ENCODE measurements around the gene EYA3.
A peak's percentile ranks its signal among the peaks of the same experiment; 100 is the strongest.

EYA3 gene, protein sequence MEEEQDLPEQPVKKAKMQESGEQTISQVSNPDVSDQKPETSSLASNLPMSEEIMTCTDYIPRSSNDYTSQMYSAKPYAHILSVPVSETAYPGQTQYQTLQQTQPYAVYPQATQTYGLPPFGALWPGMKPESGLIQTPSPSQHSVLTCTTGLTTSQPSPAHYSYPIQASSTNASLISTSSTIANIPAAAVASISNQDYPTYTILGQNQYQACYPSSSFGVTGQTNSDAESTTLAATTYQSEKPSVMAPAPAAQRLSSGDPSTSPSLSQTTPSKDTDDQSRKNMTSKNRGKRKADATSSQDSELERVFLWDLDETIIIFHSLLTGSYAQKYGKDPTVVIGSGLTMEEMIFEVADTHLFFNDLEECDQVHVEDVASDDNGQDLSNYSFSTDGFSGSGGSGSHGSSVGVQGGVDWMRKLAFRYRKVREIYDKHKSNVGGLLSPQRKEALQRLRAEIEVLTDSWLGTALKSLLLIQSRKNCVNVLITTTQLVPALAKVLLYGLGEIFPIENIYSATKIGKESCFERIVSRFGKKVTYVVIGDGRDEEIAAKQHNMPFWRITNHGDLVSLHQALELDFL

DNA sequence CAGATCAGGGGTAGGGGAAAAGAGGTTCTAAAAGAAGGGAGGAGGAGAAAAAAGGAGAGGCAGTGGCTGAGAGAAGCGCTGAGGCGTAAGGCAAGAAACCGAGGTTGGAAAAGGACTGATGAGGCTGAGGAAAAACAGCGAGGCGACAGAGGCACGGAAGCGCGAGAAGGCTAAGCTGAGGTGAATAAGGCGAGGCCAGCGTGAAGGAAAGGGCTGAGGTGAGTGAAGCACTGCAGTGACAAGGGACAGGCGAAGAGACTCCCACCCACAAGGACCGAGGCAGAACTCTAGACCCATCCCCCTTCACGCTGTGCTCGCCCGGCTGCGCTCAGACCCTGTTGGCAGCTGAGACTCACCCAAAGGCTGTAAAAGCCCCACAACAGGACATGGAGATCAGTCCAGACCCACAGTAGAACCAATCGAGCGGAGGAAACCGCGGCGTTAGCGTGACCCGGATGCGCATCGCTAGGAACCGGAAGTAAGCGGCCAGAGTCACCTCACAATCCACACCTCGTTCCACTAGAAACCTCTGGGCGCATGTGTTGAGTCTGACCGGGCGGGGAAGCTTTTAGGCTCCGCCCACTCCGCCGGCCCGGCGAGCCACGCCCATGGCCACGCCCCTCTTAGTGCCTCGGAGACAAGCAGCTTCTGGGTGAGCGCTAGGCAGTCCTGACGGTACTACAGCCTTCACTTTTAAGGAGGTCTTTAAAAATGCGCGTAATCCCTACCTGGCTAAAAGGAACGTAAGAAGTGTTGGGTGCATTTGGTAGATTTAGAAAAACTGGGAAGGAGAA, at the start of gene EYA3:
Gene EYA3, minus strand, starts transcription at position 443 of the 794 bp plus-strand sequence. CDS start 30,584 bp downstream, outside the sequence.
- peak; percentile 97 for DNase-seq

DNA sequence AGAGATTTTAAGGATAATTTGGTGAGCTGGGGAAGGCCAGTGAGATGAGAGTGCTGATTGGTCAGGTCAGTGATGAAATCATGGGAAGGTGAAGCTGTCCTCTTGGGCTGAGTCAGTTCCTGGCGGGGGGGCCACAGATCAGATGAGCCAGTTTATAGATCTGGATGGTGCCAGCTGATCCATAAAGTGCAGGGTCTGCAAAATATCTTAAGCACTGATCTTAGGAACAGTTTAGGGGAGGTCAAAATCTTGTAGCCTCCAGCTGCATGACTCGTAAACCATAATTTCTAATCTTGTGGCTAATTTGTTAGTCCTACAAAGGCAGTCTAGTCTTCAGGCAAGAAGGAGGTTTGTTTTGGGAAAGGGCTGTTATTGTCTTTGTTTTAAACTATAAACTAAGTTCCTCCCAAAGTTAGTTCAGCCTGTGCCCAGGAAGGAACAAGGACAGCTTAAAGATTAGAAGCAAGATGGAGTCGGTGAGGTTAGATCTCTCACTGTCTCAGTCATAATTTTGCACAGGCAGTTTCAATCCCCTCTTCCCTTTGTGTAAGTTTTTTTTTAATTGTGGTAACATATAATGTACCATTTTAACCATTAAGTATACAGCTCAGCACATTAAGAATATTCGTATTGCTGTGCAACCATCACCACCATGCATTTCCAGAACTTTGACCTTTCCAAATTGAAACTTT, 48.7 kb upstream of the EYA3 start:
- no peak for DNase-seq

DNA sequence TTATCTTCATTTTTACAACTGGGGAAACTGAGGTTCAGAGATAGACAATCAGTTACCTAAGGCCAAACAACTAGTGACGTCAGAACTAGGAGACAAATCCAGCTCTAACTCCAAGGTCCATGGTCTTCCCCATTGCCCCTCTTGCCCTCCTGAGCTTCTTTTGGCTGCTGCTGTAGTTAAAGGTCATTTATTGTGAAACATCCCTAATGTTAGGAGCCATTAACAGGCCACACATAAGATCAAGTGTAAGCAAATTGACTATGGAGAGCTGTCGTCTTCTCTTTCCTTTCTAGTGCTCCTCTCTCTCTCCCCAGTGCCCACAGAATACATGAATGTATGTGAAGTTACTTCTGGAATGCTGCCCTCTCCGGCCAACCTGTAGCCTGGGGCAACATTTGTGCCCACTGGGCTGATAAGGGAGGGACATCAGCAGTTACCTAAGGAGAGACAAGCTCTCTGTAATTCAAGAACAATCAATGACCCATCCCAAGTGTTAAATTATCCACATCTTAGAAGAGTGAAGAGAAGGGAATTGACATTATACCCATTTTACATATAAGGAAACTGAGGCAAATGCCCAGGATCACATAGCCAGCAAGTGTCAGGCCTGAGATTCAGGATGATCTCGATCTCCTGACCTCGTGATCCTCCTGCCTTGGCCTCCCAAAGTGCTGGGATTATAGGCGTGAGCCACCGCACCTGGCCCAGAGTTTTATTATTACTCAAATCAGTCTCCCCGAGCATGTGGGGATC, 47.9 kb upstream of the EYA3 start:
- DNase-seq: no peak

DNA sequence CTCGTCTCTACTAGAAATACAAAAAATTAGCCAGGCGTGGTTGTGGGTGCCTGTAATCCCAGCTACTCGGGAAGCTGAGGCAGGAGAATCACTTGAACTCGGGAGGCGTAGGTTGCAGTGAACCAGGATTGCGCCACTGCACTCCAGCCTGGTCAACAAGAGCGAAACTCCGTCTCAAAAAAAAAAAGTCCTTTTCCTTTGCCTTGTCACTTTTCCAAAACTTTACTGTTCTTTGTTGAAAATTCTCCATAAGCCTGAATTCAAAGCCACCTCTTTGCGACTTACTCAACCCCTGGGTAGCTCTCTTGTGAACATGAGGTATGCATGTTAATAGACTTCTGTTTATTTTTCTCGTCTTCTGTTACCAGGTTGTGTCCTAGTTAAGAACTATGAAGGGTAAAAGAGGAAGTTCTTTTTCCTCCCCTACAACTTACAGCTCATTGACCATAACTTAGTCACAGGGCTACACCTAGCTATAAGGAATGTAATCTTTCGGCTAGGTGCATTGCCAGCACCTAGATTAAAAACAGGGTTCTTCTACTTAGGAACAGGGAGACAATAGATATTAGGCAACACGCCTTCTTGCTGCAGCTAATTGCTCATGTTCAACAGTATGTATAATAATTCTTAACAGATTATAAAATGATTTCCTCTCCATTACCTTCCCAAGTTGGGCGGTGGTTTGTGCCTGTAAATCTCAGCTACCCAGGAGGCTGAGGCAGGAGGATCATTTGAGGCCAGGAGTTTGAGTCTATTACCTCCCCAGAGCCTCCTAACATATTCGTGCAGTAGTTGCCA, 47.2 kb upstream of the EYA3 start:
- DNase-seq: no peak

DNA sequence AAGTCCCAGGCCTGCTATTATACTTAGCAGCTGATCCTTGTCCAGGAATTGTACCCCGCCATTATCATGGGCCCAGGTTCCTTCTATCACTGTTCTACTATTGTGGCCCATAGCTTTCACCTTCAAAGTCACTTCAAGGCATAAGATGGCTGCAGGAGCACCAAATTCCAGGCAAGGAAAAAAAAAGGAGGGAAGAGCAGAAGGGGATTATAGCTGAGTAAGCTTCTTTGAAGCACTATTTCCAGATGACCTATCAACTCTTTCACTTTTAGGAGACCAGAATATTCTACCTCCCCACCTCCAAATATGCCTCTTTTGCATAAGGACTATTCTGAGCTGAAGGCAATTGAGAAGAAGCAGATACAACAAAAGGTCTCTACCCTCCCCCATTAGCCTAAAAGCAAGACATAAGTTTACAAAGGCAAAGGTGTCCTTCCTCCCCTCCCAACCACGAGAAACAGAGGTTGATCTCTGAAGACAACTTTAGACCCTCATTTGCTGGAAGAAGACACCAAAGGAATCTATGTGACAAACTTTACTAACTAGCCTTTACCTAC, 46.3 kb upstream of the EYA3 start:
- no peak for DNase-seq

DNA sequence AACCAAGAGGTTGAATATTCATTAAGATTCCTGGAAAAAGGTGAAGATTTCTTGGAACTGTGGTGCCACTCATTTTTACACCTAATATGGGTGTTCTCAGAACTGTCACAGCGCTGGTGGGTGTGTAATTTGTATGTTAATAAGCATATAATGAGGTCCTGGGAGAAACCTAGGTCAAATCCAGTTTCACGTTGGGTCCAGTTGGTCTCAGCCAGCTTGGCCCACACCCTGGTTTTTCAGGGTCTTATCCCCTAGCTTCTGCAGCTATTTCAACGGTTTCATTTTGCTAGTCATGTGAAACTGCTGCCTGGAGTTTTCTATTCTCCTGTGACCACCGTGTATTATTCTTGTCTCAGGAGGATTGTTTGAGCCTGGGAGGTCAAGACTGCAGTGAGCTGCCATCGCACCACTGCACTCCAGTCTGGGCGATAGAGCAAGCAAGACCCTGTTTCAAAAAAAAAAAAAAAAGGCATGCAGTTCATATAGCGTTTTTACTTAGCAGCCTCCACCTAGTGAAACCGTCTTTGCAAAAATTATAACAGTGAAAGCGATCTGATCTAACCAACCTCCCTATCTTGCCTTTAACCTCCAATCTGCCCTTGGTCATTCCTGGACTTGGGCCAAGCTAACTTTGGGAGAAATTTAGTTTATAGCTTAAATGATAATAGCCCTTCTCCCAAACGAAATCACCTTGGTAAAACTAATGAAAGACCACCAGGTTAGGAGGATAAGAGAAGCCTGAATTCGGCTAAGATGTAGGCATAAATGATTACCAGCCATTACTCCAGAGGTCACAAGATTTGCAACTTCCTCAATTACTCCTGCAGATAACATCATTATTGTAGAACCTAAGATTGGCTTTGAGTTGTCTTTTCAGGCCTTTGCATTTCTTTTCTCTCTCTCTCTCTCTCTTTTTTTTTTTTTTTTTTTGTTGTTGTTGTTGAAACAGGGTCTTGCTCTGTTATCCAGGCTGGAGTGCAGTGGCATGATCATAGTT, 44.1 kb upstream of the EYA3 start:
- no peak for DNase-seq

DNA sequence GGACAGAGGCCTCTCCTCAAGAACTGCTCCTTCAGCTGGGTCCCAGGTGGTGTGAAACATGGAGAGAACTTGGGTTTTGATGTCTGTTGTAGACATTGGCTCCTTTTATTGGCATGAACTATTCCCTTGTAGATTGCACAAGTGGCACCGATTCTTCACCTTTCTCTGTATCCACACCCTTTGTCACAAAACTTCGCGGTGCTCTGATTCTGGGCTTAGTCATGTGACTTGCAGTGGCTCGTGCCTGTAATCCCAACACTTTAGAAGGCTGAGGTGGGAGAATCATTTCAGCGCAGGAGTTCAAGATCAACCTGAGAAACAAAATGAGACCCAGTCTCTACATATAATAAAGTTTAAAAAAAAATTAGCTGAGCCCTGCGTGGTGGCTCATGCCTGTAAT, 42.5 kb upstream of the EYA3 start:
- DNase-seq: no peak

DNA sequence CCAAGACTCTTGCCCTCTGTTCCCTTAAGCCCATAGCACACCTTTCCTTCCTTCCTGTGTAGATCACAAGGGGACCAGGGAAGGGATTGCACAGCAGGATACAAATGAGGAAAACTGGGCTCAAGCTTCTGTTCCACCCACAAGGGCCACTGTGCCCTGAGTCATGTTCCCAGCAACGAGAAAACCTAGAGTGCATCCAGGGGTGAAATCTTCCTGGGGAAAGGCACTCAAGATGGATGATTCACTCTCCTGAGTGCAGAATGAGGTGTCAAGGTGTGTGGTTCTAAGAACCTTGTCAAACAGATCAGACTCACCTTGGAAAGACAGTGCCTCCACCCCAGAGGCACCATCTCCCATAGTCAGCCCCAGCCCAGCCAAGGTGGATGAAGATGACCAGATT, 40.7 kb upstream of the EYA3 start:
- no peak for DNase-seq

DNA sequence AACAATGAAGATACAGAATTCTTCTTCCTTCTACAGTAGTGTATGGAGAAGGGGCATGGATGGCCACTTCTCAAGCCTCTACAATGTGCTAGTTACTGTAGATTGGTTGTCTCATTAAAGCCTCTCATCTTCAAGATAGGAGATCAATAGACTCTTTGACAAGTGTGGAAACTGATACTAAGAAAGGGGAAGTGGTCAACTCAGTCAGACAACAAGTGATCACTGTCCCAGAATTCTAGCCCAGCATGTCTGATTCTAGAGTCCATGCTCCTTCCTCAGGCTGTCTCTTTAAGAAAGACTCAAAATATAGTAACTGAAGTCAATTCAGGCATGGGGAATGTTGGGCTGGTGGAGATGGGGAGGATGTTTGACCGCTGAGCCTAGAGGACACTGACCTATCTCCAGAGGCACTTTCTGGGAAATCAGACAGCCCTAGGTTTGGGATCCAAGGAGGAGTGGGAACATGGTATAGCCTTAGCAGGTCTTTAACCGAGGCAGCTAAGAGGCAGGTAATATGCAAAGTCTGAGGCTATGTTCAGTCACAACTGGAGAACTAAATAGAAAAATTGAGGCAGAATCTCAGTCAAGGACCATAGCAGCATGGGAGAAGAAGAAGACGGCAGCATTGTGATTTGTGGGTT, 39.3 kb upstream of the EYA3 start:
- no peak for DNase-seq

DNA sequence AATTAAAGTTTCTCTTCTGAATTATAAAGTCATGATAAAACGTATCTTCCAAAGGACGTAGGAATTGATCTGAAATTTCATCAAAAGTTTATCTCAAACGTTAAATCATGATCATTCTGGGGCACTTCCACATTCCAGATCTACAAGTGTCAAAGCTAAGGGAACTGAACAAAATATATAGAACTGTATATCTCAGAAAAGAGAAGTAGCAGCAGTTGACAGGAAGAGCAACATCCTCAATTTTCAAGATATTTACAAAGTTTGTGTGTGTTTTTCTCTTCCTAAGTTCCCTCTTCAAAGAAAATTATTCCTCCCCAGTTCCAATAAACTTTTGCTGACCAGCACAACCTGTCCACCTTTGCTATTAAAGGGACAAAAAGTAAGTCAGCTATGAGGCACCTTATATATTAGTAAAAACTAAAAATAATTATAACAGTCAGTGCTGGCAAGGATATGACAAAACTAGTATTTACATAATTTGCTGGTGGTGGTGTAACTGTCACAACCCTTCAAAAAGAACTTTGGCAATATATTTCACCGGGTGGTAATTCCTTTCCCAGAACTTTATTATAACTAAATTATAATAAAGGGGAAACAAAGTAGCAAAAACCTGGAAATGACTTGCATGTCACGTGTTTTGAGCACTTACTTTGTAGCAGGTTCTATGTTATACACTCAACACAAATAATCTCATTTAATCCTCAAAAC, 38.5 kb upstream of the EYA3 start:
- DNase-seq: no peak

DNA sequence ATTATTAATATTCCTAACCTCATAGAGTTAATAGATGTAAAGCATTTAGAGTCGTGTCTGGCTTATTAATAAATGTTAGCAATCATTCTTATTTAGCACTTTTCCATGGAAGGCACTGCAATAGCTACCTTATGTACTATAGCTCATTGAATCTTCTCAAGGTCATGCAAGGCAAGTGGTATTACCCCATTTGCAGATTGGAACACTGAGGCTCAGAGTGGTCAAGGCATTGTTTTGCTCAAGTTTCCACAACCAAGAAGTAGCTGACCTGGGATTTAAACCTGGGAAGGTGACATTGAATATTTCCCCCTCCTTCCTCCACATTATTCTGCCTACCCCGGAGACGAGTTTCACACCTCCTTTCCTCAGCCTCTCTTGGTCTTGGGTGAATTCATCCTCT, 37.8 kb upstream of the EYA3 start:
- DNase-seq: no peak

DNA sequence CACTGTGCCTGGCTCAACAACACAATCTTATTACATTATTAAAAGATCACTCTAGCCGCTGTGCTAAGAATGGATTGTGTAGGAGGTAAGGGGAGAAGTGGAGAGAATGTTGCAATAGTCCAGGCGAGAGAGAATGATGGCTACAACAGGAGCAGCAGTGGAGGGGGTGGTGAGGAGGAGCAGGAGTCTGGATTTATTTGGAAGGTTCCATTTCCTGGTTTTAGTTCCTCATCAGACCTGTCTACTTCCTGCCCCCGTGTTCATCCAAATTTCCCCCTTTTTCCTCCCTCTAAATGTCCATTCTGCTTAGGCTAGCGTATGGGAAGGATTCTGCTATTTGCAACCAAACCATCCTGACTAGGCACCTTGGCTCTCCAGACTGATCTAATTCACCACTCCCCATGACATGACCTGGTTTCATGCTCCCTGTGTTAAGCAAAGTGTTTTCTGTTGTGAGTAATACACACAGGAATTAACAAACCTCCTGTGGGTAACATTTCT, 35.1 kb upstream of the EYA3 start:
- no peak for DNase-seq

DNA sequence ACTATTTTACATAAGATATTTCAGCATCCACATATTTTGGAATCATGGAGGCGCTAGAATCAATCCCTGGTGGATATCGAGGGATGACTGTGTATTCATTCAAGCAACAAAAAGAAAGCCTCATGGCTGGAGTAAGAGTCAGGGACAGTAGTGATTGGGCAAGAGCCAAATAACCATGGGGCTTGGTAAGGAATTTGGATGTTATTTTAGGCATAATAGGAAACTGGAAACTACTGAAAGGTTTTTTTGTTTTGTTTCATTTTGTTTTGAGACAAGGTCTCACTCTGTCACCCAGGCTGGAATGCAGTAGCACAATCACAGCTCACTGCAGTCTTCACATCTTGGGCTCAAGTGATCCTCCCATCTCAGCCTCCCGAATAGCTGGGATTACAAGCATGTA, 33.8 kb upstream of the EYA3 start:
- no peak for DNase-seq

DNA sequence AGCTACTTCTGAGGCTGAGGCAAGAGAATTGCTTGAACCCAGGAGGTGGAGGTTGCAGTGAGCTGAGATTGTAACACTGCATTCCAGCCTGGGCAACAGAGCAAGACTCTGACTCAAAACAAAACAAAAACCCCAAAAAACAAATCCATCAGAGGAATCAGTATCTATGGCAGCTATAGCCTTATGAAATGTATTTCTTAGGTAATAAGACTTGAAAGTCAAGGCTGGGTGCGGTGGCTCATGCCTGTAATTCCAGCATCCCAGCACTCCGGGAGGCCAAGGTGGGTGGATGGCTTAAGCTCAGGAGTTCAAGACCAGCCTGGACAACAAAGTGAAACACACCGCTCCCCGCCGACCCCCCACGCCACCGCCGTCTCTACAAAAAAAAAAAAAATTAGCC, 31.1 kb upstream of the EYA3 start:
- no peak for DNase-seq

DNA sequence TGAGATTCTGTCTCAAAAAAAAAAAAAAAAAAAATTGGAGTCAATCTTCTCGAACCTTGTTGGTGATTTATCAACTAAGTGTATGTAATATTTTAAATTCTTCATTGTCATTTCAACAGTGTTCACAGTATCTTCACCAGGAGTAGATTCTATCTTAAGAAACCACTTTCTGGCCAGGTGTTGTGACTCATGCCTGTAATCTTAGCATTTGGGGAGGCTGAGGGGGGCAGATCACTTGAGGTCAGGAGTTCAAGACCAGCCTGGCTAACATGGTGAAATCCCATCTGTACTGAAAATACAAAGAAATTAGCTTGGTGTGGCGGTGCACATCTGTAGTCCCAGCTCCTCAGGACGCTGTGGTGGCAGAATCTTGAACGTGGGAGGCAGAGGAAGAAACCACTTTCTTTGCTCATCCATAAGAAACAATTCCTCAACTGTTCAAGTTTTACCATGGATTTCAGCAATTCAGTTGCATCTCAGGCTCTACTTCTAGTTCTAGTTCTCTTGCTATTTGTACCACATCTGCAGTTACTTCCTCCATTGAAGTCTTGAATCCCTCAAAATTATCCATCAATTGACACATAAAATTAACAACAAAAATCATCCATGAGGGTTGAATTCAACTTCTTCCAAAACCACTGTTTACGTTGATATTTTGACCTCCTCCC, 30.4 kb upstream of the EYA3 start:
- DNase-seq: no peak

DNA sequence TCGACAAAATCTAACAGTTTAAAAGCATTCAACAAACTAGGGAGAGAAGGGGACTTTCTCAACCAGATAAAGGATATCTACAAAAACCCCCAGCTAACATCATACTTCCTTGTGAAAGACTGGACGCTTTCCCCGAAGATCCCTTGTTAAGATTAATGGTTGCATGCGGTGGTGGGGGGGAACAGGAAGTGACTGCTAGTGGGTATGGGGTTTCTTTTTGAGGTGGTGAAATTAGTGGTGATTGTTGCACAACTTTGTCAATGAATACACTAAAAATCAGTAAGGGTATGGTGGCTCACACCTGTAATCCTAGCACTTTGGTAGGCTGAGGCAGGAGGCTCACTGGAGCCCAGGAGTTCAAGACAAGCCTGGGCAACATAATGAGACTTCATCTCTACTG, 26.9 kb upstream of the EYA3 start:
- no peak for DNase-seq

DNA sequence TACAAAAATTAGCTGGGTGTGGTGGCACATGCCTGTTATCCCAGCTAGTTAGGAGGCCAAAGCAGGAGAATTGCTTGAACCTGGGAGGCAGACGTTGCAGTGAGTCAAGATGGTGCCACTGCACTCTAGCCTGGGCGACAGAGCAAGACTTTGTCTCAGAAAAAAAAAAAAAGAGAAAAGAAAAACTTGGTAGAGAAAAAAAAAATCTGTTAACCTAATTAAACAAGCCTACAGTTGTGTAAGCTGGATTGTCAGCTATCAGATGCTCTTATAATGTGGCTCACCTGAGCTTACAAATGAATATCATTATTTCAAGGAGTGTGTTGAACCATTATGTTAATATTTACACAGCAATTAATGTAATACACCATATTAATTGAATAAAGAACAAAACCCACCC, 26.4 kb upstream of the EYA3 start:
- no peak for DNase-seq

DNA sequence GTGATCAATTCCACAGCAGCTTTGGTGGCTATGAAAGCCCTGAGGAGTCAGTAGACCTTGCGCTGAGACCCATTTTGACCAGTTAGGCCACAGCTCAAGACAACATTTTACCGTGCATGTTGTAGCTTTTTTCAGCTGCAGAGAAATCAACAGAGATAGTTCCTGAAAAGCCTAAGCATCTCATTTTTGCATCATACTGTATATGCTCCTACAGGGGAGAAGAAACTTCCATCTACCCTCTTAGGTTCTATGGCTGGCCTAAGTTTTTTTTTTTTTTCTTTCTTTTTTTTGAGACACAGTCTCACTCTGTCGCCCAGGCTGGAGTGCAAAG, 24.8 kb upstream of the EYA3 start:
- no peak for DNase-seq
